Epithelial cell of prostate (primary cell): ENCODE data around the gene C4orf50.

Source experiments
- DNase-seq: peaks from one replicate; pipeline ENCODE4 v3.0.0-alpha.2; 2011; ENCODE audit warnings: low read depth, low spot score
- H3K27ac ChIP-seq: fragments of 450-650 bp; 2 replicates; pipeline ENCODE4 v1.5.1; 2017; ENCODE audit warnings: mild to moderate bottlenecking

C4orf50 gene

DNA sequence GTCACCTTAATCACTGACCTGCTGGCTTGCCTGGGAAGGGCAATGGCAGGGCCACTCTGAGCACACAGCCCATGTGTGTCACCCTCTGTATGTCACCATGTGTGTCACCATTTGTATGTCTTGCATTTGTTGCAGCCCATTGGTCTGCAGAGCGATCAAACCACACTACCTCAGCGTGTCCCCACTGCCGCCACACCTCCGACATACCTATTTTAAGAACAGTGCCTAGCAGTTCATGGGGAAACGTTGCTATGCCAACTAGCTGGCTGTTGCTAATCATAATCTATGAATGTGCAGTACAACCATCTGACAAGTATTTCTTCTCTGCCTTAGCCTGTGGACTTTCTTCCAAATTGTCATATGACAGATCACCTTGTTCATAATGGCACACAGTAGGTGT lies 117.4 kb downstream of the C4orf50 start:
- H3K27ac ChIP-seq: no peak overlapping the region
- DNase-seq: no peak

DNA sequence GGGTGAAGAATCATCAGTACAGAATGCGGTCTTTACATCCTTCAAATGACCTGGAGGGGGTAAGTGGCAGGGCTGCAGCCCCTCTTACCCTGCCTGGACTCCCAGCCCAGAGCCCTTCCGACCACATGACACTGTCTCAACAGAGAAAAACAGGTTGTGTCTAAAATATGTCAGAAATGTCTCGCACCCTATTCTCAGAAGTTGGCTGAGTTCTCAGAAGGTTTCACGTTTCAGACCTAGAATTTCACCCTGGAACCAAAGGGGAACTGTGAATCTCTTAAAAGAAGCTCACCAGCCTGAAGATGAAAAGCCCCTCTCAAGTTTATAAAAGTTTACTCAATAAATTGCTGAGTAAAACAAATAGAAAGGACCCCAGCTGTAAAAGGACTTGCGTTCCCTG lies 118.3 kb downstream of the C4orf50 start:
- DNase-seq: no peak
- no peak overlapping the region for H3K27ac ChIP-seq

DNA sequence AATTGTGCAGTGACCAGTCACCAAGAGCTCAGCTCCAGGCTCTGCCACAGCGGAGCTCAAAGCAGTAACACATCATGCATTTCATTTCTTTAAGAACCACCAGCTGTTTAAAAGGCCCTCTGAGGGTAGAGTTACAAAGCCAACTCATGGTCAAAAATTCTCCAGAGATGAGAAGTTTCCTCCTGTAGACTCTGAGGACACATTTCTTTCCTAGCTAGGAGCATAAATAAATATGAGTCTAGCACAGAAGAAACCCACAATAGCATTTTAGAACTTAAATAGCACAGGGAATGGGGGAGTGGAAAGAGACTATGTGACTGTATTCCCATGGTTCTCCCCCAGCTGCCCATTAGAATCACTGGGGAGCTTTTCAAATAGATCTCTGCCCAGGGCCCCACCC lies 118.8 kb downstream of the C4orf50 start:
- DNase-seq: no peak
- no peak overlapping the region for H3K27ac ChIP-seq

- no peak overlapping the region for H3K27ac ChIP-seq
- no peak for DNase-seq
These were observed 120.6 kb downstream of the C4orf50 start for GRCh38 chr4:5897674-5898073.

GRCh38 chr4:5895287-5895686 lies 122.9 kb downstream of the C4orf50 start:
- H3K27ac ChIP-seq: no peak overlapping the region
- no peak for DNase-seq

DNA sequence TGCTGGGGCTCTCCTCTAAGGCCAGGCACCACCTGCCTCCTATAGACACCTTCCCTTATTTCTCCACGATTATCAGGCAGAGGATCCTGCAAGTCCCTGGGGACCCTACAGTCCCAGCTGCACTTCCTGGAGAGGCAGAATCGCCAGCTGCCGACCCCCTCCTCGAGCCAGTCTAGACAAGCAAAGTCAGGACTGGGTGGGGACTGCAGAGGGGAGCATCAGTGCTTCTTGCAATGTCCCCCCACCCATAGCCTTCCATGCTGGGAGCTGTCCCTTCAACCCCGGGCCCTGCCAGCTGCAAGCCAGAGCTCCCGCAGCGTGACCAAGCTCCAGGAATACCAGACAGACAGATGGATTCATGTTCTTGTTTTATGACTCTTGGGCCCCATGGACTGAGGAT lies 124.0 kb downstream of the C4orf50 start:
- DNase-seq: no peak
- H3K27ac ChIP-seq: no peak overlapping the region

- DNase-seq: no peak
These were observed 124.6 kb downstream of the C4orf50 start for GRCh38 chr4:5893591-5893990.

DNA sequence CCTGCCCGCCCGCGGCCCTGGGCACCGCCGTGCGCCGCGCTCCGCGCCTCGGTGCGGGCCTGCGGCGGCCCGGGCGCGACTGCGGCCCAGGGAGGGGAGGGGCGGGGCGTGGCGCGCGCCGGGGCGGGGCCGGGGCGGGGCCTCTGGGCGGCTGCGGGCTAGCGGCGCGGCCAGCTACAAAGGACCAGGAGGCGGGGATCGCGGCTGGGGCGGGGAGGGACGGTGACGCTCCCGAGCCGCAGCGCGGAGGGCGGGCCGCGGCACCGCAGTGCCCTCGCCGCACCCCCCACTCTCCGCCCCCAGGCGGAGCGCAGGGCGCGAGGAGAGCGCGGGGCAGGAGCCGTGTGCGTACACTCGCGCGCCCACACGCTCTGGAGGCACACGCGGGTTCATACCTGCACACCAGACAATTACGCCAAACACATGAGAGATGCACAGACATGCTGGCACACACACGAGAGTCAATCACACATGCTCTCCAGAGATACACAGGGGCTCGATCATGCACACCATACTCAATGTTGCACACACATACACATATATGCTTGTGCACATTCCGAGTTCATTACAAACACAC lies 125.1 kb downstream of the C4orf50 start, which contains the start of gene CRMP1:
Gene CRMP1 (minus strand): TSS at position 83 of the 577 bp plus-strand sequence. CDS start 117 bp downstream, outside the sequence.
- no peak within 1 kb of the TSS for H3K27ac ChIP-seq
- DNase-seq: no peak

More at GRCh38 chr4:5893591-5893990, 124.6 kb downstream of the C4orf50 start:
- no peak overlapping the region for H3K27ac ChIP-seq

DNA sequence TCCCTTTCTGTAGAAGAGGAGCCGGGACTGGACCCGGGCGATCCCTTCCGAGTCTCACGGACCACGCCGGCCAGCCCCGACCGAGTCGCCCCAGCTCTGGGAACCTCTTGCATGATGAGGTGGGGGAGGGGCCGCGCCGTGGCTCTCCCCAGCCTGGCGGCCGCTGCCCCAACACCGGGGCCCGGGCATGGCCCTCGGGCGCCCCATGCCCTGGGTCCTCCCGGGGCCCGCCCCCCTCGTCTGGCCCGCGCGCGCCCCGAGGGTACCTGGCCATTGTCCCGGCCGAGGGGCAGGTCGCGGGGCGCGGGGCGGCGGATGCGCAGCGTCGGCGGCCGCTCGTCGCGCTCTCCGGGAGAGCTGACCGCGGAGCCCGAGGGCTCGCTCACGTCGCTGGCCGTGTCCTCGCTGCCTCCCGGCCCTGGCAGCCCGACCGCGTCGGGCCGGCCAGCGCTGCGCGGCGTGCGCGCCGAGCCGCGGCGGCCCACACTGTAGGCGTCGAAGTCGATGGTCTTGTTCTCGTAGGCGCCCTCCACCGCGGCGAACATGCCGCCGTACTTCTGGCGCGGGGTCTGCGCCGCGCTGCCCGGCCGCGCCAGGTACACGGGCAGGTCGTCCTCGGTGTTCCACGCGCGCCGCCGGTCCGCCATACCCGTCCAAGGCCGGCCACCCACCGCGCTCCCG lies 125.8 kb downstream of the C4orf50 start:
- no peak for DNase-seq
- no peak overlapping the region for H3K27ac ChIP-seq

GRCh38 chr4:5891563-5892322 lies 126.5 kb downstream of the C4orf50 start:
- H3K27ac ChIP-seq: no peak overlapping the region
- DNase-seq: no peak

DNA sequence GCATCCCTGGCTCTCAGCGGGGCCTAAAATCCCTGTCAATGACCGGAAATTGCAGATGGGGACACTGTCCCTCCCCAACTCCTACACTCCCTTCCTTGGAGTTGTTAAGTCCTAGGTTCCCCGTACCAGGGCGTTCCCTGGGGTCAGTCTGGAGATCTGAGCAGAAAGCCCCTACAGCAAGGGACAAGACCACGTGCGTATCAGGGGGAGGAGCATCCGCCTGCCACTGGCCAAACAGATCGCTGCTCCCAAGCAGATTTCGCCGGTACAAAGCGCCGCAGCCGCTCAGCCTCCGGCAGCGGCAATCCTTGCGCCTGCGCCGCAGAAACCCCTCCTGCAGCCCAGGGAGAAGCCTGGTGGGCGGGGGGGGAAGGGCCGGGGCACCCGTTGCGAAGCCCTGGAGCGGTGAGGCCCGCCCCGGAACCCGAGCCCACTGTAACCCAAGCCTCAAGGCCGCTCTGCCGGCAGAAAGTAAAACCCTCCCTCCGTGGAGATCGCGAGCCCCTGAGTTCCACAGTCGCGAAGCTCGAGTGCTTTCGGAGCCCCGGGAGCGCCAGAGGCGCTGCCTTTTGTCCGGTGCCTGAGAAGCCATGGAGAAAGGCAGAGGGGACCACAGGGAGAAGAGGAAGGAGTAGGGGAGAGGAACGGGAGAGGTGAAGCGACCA lies 128.0 kb downstream of the C4orf50 start:
- no peak for DNase-seq
- H3K27ac ChIP-seq: no peak overlapping the region

DNA sequence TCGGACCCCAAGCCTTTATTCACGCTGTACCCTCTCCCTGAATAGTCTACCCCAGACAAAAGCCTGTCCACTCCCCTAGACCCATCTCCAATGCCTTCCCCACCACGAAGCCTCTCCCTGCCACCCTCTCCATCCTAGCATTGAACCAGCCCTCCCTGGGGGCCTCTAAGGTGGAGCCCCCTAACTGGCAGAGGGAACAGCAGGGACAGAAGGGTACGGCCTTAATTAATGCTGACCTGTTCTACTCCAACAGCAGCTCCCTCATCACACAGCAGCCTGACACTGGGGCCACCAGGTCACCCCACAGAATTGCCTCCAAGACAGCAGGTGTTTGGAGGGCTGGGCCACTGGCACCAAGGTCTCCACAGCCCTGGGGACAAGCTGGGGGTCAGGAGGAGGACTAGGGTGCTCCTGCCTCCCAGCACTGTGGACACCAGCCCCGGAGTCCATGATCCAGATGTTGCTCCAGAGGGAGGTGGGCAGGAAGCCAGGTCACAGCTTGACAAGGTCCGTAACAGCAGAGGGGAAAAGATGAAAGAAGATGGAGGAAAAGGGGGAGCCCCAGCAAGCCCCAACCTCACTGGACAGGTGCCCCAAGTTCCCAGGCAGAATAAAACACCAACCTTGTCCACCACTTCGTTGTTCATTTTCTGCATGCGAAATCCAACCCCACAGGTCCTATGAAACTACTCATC lies 129.1 kb downstream of the C4orf50 start:
- H3K27ac ChIP-seq: no peak overlapping the region
- no peak for DNase-seq

GRCh38 chr4:5888222-5889001 lies 129.8 kb downstream of the C4orf50 start:
- no peak for DNase-seq

DNA sequence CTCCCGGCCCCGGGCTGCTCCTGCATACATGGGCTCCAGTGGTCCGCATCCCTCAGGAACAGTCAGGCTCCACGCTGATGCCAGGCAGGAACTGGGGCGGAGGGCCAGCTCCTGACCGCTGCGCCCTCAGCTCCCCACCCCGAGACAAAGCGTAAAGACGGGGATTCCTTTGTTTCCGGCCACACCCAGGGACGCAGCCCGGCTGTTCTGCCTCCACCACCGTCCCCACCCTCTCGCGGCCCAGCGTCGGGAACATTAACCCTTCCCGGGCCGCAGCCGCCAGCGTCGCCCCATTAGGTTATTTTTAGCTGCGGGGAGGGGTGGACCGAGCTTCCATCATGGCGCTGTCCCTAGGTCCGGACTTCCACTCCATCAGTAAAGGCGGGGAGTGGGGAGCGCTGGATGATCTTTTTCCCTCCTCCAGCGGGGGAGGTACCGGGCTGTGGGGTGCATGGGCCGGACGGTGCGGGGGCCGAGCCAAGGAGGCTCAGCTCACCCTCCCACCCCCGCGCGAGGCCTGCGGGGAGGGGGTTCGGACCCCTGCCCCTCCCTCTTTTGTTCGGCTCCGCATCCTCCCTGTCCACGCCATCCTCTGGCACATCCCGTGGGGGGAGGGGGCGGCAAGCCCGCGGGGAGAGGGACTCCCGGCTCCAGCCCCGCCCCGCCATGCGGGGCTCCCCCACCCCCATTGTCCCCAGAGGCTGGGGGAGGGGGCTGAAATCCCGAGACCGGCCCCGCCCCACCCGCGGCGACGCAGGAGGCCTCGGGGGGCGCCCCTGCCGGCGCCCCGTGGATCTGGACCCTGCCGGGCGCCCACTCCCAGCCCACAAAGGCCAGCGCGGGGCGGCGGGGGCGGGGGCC lies 130.6 kb downstream of the C4orf50 start:
- no peak for DNase-seq
- H3K27ac ChIP-seq: no peak overlapping the region

More at GRCh38 chr4:5888222-5889001, 129.8 kb downstream of the C4orf50 start:
- H3K27ac ChIP-seq: no peak overlapping the region

DNA sequence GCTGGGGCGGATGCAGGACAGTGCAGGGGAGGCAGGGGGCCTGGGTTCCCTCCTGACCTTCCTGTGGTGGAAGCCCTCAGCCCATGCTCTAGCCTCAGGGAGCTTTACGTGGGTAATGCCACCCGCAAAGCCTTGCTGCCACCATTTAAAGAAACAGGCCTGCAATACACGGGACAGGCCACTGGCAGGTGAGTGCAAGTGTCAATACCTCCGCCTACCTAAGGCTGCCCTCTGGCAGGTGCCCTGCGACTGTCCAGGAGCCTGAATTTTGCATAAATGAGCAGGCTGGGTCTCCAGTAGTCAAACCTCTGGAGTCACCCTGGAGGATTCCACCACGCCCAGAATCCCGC lies 131.2 kb downstream of the C4orf50 start:
- H3K27ac ChIP-seq: no peak overlapping the region
- DNase-seq: no peak

GRCh38 chr4:5885733-5886132 lies 132.5 kb downstream of the C4orf50 start:
- H3K27ac ChIP-seq: no peak overlapping the region
- DNase-seq: no peak

GRCh38 chr4:5884796-5885195 lies 133.4 kb downstream of the C4orf50 start:
- DNase-seq: no peak

DNA sequence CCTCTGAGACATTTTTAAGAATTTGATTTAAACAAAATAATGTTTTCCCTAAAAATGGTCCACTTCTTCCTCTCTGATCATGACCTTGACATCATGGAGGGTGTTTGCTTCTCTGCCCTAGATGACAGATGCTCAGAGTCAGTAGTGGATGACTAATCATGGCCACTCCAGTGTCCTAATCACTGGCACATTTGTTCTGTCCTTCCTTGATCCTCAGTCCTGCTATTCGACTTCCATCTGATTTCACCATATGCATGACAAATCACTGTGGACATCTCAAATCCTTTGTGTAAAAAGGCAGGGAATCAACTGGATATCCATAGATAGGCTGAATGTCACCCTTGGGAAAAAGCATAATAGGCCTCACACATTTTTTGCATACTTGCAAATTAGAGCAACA lies 134.3 kb downstream of the C4orf50 start:
- H3K27ac ChIP-seq: no peak overlapping the region
- DNase-seq: no peak

More at GRCh38 chr4:5884796-5885195, 133.4 kb downstream of the C4orf50 start:
- no peak overlapping the region for H3K27ac ChIP-seq

GRCh38 chr4:5882947-5883346 lies 135.3 kb downstream of the C4orf50 start:
- no peak for DNase-seq
- H3K27ac ChIP-seq: no peak overlapping the region
